RWPE1 (cell line): ENCODE data around the gene TRPM3.

Source experiments
- CTCF ChIA-PET: fragments of 350-600 bp; sonication (Branson Sonifier 250); formaldehyde crosslinking; extraction: SDS; loops from one replicate; lab custom pipeline; 2021; lab: Yijun Ruan, JAX
- POLR2A ChIA-PET: fragments of 400-600 bp; formaldehyde crosslinking; extraction: SDS; loops from one replicate; lab custom pipeline; 2020; ENCODE audit warnings: antibody characterized with exemption; ENCODE audit not compliant: low non-redundant PET; lab: Yijun Ruan, JAX
- DNase-seq: peaks from one replicate; pipeline ENCODE4 v3.0.0; 2012; ENCODE audit warnings: low spot score
- H3K27ac ChIP-seq: fragments of 450-650 bp; 2 replicates; pipeline ENCODE4 v1.5.1; 2017
- TF ChIP-seq, protein P1 (sequence below): fragments of 450-650 bp; conservative IDR thresholded peaks from 2 replicates; pipeline ENCODE4 v1.5.1; 2017; ENCODE audit warnings: low read depth, mild to moderate bottlenecking

The TRPM3 gene

GRCh38 chr9:70504834-70505233 lies 616.6 kb downstream of the TRPM3 start:
- POLR2A ChIA-PET = no interaction called here
- no peak overlapping the region for H3K27ac ChIP-seq
- TF ChIP-seq, protein P1, sequence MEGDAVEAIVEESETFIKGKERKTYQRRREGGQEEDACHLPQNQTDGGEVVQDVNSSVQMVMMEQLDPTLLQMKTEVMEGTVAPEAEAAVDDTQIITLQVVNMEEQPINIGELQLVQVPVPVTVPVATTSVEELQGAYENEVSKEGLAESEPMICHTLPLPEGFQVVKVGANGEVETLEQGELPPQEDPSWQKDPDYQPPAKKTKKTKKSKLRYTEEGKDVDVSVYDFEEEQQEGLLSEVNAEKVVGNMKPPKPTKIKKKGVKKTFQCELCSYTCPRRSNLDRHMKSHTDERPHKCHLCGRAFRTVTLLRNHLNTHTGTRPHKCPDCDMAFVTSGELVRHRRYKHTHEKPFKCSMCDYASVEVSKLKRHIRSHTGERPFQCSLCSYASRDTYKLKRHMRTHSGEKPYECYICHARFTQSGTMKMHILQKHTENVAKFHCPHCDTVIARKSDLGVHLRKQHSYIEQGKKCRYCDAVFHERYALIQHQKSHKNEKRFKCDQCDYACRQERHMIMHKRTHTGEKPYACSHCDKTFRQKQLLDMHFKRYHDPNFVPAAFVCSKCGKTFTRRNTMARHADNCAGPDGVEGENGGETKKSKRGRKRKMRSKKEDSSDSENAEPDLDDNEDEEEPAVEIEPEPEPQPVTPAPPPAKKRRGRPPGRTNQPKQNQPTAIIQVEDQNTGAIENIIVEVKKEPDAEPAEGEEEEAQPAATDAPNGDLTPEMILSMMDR = no peak
- CTCF ChIA-PET = no interaction called here
- DNase-seq = no peak

- ChIA-PET POLR2A (no interaction called here), CTCF (no interaction called here)
- H3K27ac ChIP-seq = no peak overlapping the region
- no peak for DNase-seq
- TF ChIP-seq, protein P1 = no peak
Measured at GRCh38 chr9:70502690-70503089, 618.7 kb downstream of the TRPM3 start.

- ChIA-PET CTCF (interaction anchor here (0.6 to 1.1 kb wide), 2 partner anchors 17 to 916 kb away, joined by 3 read pairs; no protein-coding TSS in a partner anchor), POLR2A (no interaction called here)
- DNase-seq = no peak
- TF ChIP-seq, protein P1 = no peak
- no peak overlapping the region for H3K27ac ChIP-seq
Measured at GRCh38 chr9:70500793-70501192, 620.6 kb downstream of the TRPM3 start.

DNA sequence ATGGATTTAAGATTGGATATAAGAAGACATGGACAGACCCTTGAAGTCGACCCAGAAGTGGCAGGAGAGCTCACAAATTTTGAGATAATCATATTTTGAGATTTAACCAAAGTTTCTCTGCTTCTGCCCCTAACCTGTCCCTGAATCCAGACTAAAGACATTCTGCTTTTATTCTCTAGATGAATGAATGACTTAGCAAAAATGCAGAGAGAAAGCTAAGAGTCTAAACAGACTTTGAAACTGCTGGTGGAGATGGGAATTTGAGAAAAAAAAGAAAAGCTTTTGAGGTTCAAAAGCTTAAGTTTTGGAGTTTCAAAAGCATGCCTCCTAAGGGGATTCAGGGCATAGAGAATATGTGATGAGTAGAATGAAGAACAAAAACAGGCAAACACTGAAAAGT lies 621.8 kb downstream of the TRPM3 start:
- CTCF ChIA-PET = no interaction called here
- no peak overlapping the region for H3K27ac ChIP-seq
- TF ChIP-seq, protein P1 = no peak
- no peak for DNase-seq
- POLR2A ChIA-PET = no interaction called here

GRCh38 chr9:70498866-70499265 lies 622.6 kb downstream of the TRPM3 start:
- ChIA-PET POLR2A (no interaction called here), CTCF (interaction anchor here (0.7 to 1.1 kb wide), 3 partner anchors 15 to 472 kb away, joined by 3 read pairs; no protein-coding TSS in a partner anchor)
- DNase-seq = no peak
- no peak overlapping the region for H3K27ac ChIP-seq
- TF ChIP-seq, protein P1 = no peak

DNA sequence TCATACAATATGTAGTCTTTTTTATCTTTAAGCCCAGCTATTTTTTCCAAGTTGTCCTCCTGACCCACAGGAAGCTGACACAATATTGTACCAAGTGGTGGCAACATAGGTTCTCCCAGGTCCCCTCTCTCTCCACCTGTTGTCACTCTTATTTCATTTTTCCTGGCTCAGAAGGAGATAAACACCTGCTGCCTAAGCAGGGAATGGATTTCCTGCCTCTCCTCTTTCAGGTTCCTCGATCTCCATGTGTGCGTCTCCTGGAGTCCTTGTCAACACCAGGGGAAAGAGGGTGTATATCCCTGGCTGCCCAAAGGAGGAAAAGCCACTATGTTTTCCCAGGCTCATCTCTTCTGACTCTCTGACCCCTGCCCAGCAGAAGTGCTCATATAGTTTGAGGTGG lies 625.2 kb downstream of the TRPM3 start:
- TF ChIP-seq, protein P1 = no peak
- no peak overlapping the region for H3K27ac ChIP-seq
- no peak for DNase-seq
- POLR2A ChIA-PET = no interaction called here
- CTCF ChIA-PET = interaction anchor here (1.5 kb wide), 1 partner anchor 13 kb away, joined by 4 read pairs; no protein-coding TSS in a partner anchor
